Measurements from ENCODE around the gene ENO3. TPM values are rescaled to one million over a fixed set of nuclear protein-coding genes. Genes with fewer than 3 reads are reported as not detected.

Gene ENO3
- total and polyA plus RNA-seq, 2 donors (not counting 3 experiments of a cell fraction or from before 2014, with no cell fraction given) = 5.5 to 5.9 TPM

DNA sequence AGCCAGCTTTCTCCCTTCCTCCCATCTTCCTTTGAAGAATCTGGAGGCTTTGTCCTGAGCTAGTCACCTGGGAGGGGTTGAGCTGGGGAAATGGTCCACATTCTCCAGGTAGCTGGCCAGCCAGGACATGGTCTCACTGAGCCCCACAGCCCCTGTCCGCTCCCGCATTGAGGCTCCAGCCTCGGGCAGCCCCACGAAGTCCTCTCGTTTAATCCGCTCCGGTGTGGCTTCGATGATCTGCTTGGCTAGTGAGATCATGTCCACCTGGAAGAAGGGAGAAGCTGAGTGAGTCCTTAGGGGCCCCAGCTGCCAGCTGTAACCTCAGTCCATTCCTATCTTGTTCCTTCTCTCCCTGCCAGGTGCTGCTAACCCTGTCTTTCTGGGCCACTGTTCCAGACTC lies 19.4 kb downstream of the ENO3 start:
- TF ChIP-seq MYC (IDR thresholded peaks at IDR 0.05; ENCODE audit: low read depth, low read length) = no peak
- TF ChIP-seq POLR2AphosphoS5 (IDR thresholded peaks at IDR 0.05; ENCODE audit: insufficient read depth, low read depth, low read length) = no peak
- TF ChIP-seq EZH2 (IDR thresholded peaks at IDR 0.05; ENCODE audit: borderline replicate concordance, low read depth, low read length, severe bottlenecking) = no peak
- TF ChIP-seq, protein P1, sequence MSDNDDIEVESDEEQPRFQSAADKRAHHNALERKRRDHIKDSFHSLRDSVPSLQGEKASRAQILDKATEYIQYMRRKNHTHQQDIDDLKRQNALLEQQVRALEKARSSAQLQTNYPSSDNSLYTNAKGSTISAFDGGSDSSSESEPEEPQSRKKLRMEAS (IDR thresholded peaks at IDR 0.05; ENCODE audit: insufficient read depth, insufficient read length) = no peak
- TF ChIP-seq GATA2 (IDR thresholded peaks at IDR 0.05; ENCODE audit: insufficient read depth, insufficient read length, low read depth, low read length) = no peak
- TF ChIP-seq FOS (IDR thresholded peaks at IDR 0.05; ENCODE audit: borderline replicate concordance, insufficient read depth, low read length) = no peak
- no peak for TF ChIP-seq JUN (IDR thresholded peaks at IDR 0.05; ENCODE audit: borderline replicate concordance, insufficient read depth, insufficient read length, low read depth)
- no peak for TF ChIP-seq POLR2A (IDR thresholded peaks at IDR 0.05; ENCODE audit: low read depth, low read length)
- TF ChIP-seq, protein P2, sequence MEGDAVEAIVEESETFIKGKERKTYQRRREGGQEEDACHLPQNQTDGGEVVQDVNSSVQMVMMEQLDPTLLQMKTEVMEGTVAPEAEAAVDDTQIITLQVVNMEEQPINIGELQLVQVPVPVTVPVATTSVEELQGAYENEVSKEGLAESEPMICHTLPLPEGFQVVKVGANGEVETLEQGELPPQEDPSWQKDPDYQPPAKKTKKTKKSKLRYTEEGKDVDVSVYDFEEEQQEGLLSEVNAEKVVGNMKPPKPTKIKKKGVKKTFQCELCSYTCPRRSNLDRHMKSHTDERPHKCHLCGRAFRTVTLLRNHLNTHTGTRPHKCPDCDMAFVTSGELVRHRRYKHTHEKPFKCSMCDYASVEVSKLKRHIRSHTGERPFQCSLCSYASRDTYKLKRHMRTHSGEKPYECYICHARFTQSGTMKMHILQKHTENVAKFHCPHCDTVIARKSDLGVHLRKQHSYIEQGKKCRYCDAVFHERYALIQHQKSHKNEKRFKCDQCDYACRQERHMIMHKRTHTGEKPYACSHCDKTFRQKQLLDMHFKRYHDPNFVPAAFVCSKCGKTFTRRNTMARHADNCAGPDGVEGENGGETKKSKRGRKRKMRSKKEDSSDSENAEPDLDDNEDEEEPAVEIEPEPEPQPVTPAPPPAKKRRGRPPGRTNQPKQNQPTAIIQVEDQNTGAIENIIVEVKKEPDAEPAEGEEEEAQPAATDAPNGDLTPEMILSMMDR (IDR thresholded peaks at IDR 0.05; ENCODE audit: extremely low read depth in 1 of 2, insufficient read depth in 1 of 2, low read depth in 1 of 2, low read length in 2 of 2) = no peak
- intact Hi-C loops (cut with micrococcal nuclease) = no loop called here
- dilution Hi-C loops (cut with MboI; ENCODE audit: extremely low pct_ligation_motif_present, low sequenced_read_pairs) = no loop called here
- H3K9ac ChIP-seq (replicated peaks; ENCODE audit: extremely low read depth, insufficient read depth, low read length) = no peak overlapping the region
- H3K9me1 ChIP-seq (replicated peaks; ENCODE audit: control insufficient read depth, extremely low read depth, insufficient read depth, low read length) = no peaks in the 10 kb centered on the region
- no peaks in the 10 kb centered on the region for H3K27me3 ChIP-seq (ENCODE audit: control insufficient read depth in 2 of 2, insufficient read depth in 2 of 2, low read length in 2 of 2)
- H3K79me2 ChIP-seq (ENCODE audit: control insufficient read depth, insufficient read depth, low read length) = peaks cover 7% of the 10 kb centered on the region
- no peaks in the 10 kb centered on the region for H4K20me1 ChIP-seq (replicated peaks; ENCODE audit: control insufficient read depth, extremely low read depth, insufficient read depth, low read length)
- no peak overlapping the region for H3K27ac ChIP-seq (ENCODE audit: insufficient read depth, low read depth, low read length)
- peaks cover 10 to 36% of the 10 kb centered on the region in 2 experiments for H3K36me3 ChIP-seq (ENCODE audit: control insufficient read depth in 2 of 2, extremely low read depth in 1 of 2, insufficient read depth in 2 of 2, low read length in 2 of 2)
- no TSS peak for BruUV-seq (replicated peaks)
- peaks cover 24% of the 10 kb centered on the region for H3K4me1 ChIP-seq (ENCODE audit: control insufficient read depth, extremely low read depth, insufficient read depth, low read length)
- no peak for FAIRE-seq
- H3K9me3 ChIP-seq (replicated peaks; ENCODE audit: control insufficient read depth, insufficient read depth, low read length) = no peaks in the 10 kb centered on the region
- ChIA-PET POLR2A (interaction anchor here (1.2 kb wide), 1 partner anchor 61 kb away, joined by 3 read pairs; no protein-coding TSS in a partner anchor), CTCF (interaction anchor here (0.7 to 1.8 kb wide), 3 partner anchors 11 to 61 kb away, joined by 3 to 5 read pairs (median 4); no protein-coding TSS in a partner anchor)
- DNase-seq (ENCODE audit: low read depth, low spot score) = no peak
- H3K4me3 ChIP-seq (replicated peaks in 1 of 3; ENCODE audit: insufficient read depth in 1 of 3, low read depth in 1 of 3, low read length in 3 of 3) = no peak overlapping the region
- no peak overlapping the region for H2AFZ ChIP-seq (ENCODE audit: low read depth, low read length)
- no peak overlapping the region for H3K4me2 ChIP-seq (ENCODE audit: insufficient read depth, low read length)

All from endothelial cell of umbilical vein (primary cell).